ENCODE results near the gene SLC17A8. TPM values are rescaled to one million over a fixed set of nuclear protein-coding genes. Genes with fewer than 3 reads are reported as not detected.

Gene SLC17A8
- total RNA-seq, 1 experiment from 2014 or later, result not detected

GRCh38 chr12:100442403-100442802, 85.5 kb downstream of the SLC17A8 start:
- TF ChIP-seq EZH2 (IDR thresholded peaks at IDR 0.05; ENCODE audit: low read depth), result no peak
- no peak for TF ChIP-seq CTCF (conservative IDR thresholded peaks at IDR 0.05)
- Histone ChIP-seq H4K20me1 (ENCODE audit: insufficient read depth) (no peaks in the 10 kb centered on the region), H3K79me2 (ENCODE audit: low read depth) (no peaks in the 10 kb centered on the region), H3K36me3 (ENCODE audit: low read depth) (no peaks in the 10 kb centered on the region), H3F3A (ENCODE audit: insufficient read depth, low read depth) (no peaks in the 10 kb centered on the region), H3K27ac (no peak overlapping the region), H3K4me1 (replicated peaks; ENCODE audit: insufficient read depth) (no peaks in the 10 kb centered on the region), H3K9me3 (ENCODE audit: insufficient read depth, low read depth) (no peaks in the 10 kb centered on the region), H2AFZ (no peak overlapping the region), H3K4me2 (no peak overlapping the region), H3K27me3 (ENCODE audit: insufficient read depth, low read depth) (peaks cover 40% of the 10 kb centered on the region; the same call in 1 of the 2 replicates), H3K9me2 (ENCODE audit: insufficient read depth) (no peaks in the 10 kb centered on the region), H3K4me3 (no peak overlapping the region)
- intact Hi-C loops (cut with micrococcal nuclease; ENCODE audit: unreplicated experiment), result no loop called here
- ChIA-PET POLR2A (ENCODE audit: unreplicated experiment) (no interaction called here), CTCF (no interaction called here)
- BruUV-seq (replicated peaks), result no TSS peak
- DNase-seq, result no peak

- BruUV-seq (replicated peaks), result no TSS peak
- no peaks in the 10 kb centered on the region for H3K4me1 ChIP-seq (replicated peaks; ENCODE audit: insufficient read depth)
- H3K9me3 ChIP-seq (ENCODE audit: insufficient read depth, low read depth), result no peaks in the 10 kb centered on the region
- H3K79me2 ChIP-seq (ENCODE audit: low read depth), result no peaks in the 10 kb centered on the region
- no peak overlapping the region for H3K27ac ChIP-seq
- no peak overlapping the region for H3K4me2 ChIP-seq
- intact Hi-C loops (cut with micrococcal nuclease; ENCODE audit: unreplicated experiment), result no loop called here
- H3F3A ChIP-seq (ENCODE audit: insufficient read depth, low read depth), result no peaks in the 10 kb centered on the region
- POLR2A ChIA-PET (ENCODE audit: unreplicated experiment), result no interaction called here
- H3K36me3 ChIP-seq (ENCODE audit: low read depth), result no peaks in the 10 kb centered on the region
- H3K4me3 ChIP-seq, result no peak overlapping the region
- H4K20me1 ChIP-seq (ENCODE audit: insufficient read depth), result no peaks in the 10 kb centered on the region
- CTCF ChIA-PET, result no interaction called here
- DNase-seq, result no peak
- H2AFZ ChIP-seq, result no peak overlapping the region
- TF ChIP-seq CTCF (conservative IDR thresholded peaks at IDR 0.05) (no peak), EZH2 (IDR thresholded peaks at IDR 0.05; ENCODE audit: low read depth) (no peak)
- H3K9me2 ChIP-seq (ENCODE audit: insufficient read depth), result no peaks in the 10 kb centered on the region
- H3K27me3 ChIP-seq (ENCODE audit: insufficient read depth, low read depth), result peaks cover 50% of the 10 kb centered on the region; the same call in 1 of the 2 replicates
Observed at GRCh38 chr12:100443434-100443833, 86.6 kb downstream of the SLC17A8 start.

- Histone ChIP-seq H3K27me3 (ENCODE audit: insufficient read depth, low read depth) (peaks cover 47% of the 10 kb centered on the region; the same call in 1 of the 2 replicates), H2AFZ (no peak overlapping the region), H3K36me3 (ENCODE audit: low read depth) (no peaks in the 10 kb centered on the region), H4K20me1 (ENCODE audit: insufficient read depth) (no peaks in the 10 kb centered on the region), H3F3A (ENCODE audit: insufficient read depth, low read depth) (no peaks in the 10 kb centered on the region), H3K79me2 (ENCODE audit: low read depth) (no peaks in the 10 kb centered on the region), H3K27ac (no peak overlapping the region), H3K9me2 (ENCODE audit: insufficient read depth) (no peaks in the 10 kb centered on the region), H3K4me1 (replicated peaks; ENCODE audit: insufficient read depth) (no peaks in the 10 kb centered on the region), H3K4me3 (no peak overlapping the region), H3K4me2 (no peak overlapping the region), H3K9me3 (ENCODE audit: insufficient read depth, low read depth) (no peaks in the 10 kb centered on the region)
- no TSS peak for BruUV-seq (replicated peaks)
- TF ChIP-seq CTCF (conservative IDR thresholded peaks at IDR 0.05) (no peak), EZH2 (IDR thresholded peaks at IDR 0.05; ENCODE audit: low read depth) (no peak)
- intact Hi-C loops (cut with micrococcal nuclease; ENCODE audit: unreplicated experiment), result no loop called here
- ChIA-PET POLR2A (ENCODE audit: unreplicated experiment) (no interaction called here), CTCF (no interaction called here)
- DNase-seq, result no peak
Observed at GRCh38 chr12:100445081-100445481, 88.2 kb downstream of the SLC17A8 start.

All from PC-9 (cell line).